GM06990 (cell line): ENCODE data around the gene TBK1.

Experiments
- DNase-seq: peaks from one replicate; pipeline ENCODE4 v3.0.0-alpha.2; 2011; ENCODE audit not compliant: insufficient read length; ENCODE audit errors: extremely low read depth
- H3K27me3 ChIP-seq: replicated peaks from 2 replicates; pipeline ENCODE4 v1.6.0; 2011; ENCODE audit warnings: low read length; ENCODE audit not compliant: control insufficient read depth, insufficient read depth
- H3K36me3 ChIP-seq: 2 replicates; pipeline ENCODE4 v1.5.1; 2011; ENCODE audit warnings: low read length; ENCODE audit not compliant: control insufficient read depth, insufficient read depth
- H3K4me3 ChIP-seq: replicated peaks from 2 replicates; pipeline ENCODE4 v1.5.1; 2011; ENCODE audit warnings: low read depth, mild to moderate bottlenecking, control low read depth, low read length
- TF ChIP-seq, protein P1 (sequence below): IDR thresholded peaks from 2 replicates; pipeline ENCODE4 v1.5.1; 2011; ENCODE audit warnings: low read length, control low read depth, mild to moderate bottlenecking, inconsistent platforms; ENCODE audit not compliant: insufficient read depth, poor library complexity, severe bottlenecking

Gene TBK1

DNA sequence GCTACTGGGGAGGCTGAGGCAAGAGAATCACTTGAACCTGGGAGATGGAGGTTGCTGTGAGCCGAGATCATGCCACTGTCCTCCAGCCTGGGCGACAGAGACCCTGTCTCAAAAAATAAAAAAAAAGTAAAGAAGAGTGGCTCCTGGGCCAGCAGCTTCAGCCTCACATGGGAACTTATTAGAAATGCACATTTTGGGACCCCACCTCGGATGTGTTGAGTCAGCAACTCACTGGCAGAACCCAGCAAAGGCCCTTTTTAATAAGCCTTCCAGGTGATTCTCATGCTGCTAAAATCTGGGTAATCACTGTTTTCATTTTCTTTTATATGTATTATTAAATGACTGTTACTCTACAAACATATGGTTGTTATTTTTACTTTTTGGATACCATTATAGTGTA is 41.6 kb downstream of the TBK1 start:
- no peak for DNase-seq
- peaks cover 7% of the 10 kb centered on the region for H3K36me3 ChIP-seq
- TF ChIP-seq, protein P1, sequence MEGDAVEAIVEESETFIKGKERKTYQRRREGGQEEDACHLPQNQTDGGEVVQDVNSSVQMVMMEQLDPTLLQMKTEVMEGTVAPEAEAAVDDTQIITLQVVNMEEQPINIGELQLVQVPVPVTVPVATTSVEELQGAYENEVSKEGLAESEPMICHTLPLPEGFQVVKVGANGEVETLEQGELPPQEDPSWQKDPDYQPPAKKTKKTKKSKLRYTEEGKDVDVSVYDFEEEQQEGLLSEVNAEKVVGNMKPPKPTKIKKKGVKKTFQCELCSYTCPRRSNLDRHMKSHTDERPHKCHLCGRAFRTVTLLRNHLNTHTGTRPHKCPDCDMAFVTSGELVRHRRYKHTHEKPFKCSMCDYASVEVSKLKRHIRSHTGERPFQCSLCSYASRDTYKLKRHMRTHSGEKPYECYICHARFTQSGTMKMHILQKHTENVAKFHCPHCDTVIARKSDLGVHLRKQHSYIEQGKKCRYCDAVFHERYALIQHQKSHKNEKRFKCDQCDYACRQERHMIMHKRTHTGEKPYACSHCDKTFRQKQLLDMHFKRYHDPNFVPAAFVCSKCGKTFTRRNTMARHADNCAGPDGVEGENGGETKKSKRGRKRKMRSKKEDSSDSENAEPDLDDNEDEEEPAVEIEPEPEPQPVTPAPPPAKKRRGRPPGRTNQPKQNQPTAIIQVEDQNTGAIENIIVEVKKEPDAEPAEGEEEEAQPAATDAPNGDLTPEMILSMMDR = no peak
- H3K27me3 ChIP-seq = no peaks in the 10 kb centered on the region
- H3K4me3 ChIP-seq = no peak overlapping the region

DNA sequence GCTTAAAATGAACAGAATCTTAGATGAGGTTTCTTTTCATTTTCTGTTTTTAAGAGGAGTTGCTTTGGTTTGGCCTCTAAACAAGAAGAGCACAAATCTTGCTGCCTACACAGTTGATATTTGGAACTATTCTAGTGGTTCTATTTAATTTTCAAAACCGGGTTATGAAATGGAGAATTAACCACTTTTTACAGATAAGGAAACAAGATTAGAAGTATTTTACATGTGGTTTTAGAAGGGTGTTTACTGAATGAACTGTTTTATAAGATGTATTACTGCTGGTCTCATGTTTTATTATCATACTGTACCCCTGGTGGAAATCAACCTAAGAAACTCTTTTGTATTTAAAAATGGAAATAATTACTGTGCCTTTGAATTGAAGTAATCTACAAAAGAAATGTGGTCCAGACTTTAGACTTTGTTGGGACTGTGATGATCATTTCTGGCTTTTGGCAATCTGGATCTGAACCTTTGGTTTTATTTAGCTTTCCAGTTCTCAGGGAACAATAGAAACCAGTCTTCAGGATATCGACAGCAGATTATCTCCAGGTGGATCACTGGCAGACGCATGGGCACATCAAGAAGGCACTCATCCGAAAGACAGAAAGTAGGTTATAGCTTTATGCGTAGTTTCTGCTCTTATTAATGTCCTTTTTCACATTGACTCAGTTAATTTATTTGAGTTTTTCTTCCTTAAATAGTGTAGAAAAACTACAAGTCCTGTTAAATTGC is 43.2 kb downstream of the TBK1 start:
- DNase-seq = no peak
- Histone ChIP-seq H3K36me3 (peaks cover 5% of the 10 kb centered on the region), H3K27me3 (no peaks in the 10 kb centered on the region), H3K4me3 (no peak overlapping the region)
- TF ChIP-seq, protein P1 = no peak

DNA sequence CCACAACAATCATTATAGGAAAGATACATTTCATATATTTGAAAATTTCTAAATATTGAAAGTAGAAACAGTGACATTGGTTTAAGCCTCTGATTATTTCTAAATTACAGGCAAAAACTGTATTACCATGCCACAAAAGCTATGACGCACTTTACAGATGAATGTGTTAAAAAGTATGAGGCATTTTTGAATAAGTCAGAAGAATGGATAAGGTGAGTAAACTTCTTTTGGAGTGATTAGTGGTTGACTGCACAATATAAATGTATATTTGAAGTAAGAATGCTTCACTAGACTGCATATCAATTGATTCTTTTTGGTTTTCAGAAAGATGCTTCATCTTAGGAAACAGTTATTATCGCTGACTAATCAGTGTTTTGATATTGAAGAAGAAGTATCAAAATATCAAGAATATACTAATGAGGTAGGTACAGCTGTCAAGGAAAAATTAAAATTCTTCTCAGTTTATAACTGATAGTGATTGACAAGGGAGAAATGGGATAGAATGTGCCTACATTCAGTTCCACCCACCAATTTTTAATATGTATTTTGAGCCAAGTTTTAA is 45.0 kb downstream of the TBK1 start:
- no peak for DNase-seq
- Histone ChIP-seq H3K36me3 (peaks cover 5% of the 10 kb centered on the region), H3K27me3 (no peaks in the 10 kb centered on the region), H3K4me3 (no peak overlapping the region)
- TF ChIP-seq, protein P1 = no peak

DNA sequence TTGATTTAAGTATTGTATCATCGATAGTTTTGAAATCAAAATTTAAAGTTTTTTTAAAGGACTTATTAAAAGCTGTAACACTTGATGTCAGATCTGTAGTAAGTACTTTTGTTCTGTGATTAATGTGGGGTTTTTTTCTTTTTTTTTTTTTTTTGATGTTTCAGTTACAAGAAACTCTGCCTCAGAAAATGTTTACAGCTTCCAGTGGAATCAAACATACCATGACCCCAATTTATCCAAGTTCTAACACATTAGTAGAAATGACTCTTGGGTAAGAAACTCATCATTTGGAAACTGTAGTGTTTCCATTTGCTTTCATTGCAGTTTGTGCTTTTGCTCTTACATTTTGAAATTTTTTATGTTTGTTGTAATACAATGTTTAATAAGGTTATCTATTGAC is 45.6 kb downstream of the TBK1 start:
- TF ChIP-seq, protein P1 = no peak

DNA sequence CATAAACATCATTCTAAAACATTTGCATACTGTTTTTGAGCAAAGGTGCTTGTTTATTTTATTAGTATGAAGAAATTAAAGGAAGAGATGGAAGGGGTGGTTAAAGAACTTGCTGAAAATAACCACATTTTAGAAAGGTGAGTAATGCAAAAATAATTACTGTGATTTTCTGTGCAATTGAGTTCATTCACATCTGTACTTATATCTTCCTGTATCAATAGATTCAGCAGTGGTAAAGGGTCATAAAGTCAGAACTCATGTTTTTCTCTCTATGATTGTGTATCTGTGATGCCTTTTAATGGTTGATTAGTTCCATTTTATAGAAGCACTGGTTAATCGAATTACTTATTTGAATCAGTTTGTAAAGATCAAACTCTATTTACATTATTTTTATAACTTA is 46.0 kb downstream of the TBK1 start:
- TF ChIP-seq, protein P1 = no peak
- Histone ChIP-seq H3K4me3 (no peak overlapping the region), H3K36me3 (peaks cover 5% of the 10 kb centered on the region), H3K27me3 (no peaks in the 10 kb centered on the region)
- DNase-seq = no peak

More for the DNA sequence above, 45.6 kb downstream of the TBK1 start:
- no peaks in the 10 kb centered on the region for H3K27me3 ChIP-seq
- no peak overlapping the region for H3K4me3 ChIP-seq
- no peak for DNase-seq
- peaks cover 5% of the 10 kb centered on the region for H3K36me3 ChIP-seq

DNA sequence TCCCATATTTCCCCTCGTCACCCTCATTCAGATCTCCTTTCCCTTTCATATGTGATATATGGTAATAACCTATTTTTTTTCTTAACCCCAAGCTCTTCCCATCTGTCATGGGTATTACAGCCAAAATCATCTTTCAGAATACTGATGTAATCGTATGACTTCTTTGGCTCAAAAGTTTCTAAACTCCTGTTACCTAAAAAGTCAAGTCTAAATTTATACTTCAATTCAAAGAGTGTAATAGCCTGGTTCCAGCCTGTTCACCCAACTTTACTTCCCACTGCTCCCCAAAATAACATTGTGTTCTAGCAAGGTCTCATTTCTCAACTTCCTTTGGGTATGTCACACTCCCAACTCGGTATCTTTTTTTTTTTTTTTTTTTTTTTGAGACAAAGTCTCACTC is 48.5 kb downstream of the TBK1 start:
- Histone ChIP-seq H3K4me3 (no peak overlapping the region), H3K27me3 (no peaks in the 10 kb centered on the region), H3K36me3 (peaks cover under 1% of the 10 kb centered on the region)
- TF ChIP-seq, protein P1 = no peak
- DNase-seq = no peak
